Measurements from ENCODE around the gene RAB8B.

GRCh38 chr15:63292771-63293170 lies 103.4 kb downstream of the RAB8B start:
- no peak for TF ChIP-seq USF2 (IDR thresholded peaks at IDR 0.05; ENCODE audit: borderline replicate concordance, low read depth, low read length)
- TF ChIP-seq RELA (IDR thresholded peaks at IDR 0.05; ENCODE audit: borderline replicate concordance, partially characterized antibody) = no peak

All from GM12878 (cell line).